ENCODE measurements around the gene FAM227B.

- TF ChIP-seq CTCF (conservative IDR thresholded peaks at IDR 0.05 in 1 of 2, IDR thresholded peaks at IDR 0.05 in 1 of 2; ENCODE audit: extremely low read depth in 1 of 2, insufficient read depth in 1 of 2, low read depth in 1 of 2, low read length in 2 of 2): no peak
- no peak for TF ChIP-seq EZH2 (IDR thresholded peaks at IDR 0.05; ENCODE audit: borderline replicate concordance, low read length)
Observed at GRCh38 chr15:49637857-49638256, 17.2 kb upstream of the FAM227B start.

Data from mammary epithelial cell (primary cell).